ENCODE measurements around the gene TNFRSF19. TPM values are rescaled to one million over a fixed set of nuclear protein-coding genes. Genes with fewer than 3 reads are reported as not detected.

The TNFRSF19 gene
- total RNA-seq, 1 experiment from 2014 or later = 63.4 TPM

- Mint-ChIP-seq H3K27me3 (ENCODE audit: insufficient read depth, unreplicated experiment) (no peaks in the 10 kb centered on the region), H3K4me3 (ENCODE audit: unreplicated experiment) (no peak overlapping the region), H3K36me3 (ENCODE audit: insufficient read depth, unreplicated experiment) (peaks cover 30% of the 10 kb centered on the region), H3K27ac (ENCODE audit: unreplicated experiment) (no peak overlapping the region), H3K4me1 (ENCODE audit: low read depth, unreplicated experiment) (peaks cover 6% of the 10 kb centered on the region), H3K9me3 (ENCODE audit: unreplicated experiment) (no peaks in the 10 kb centered on the region)
- BruUV-seq (replicated peaks) = no TSS peak
- ChIA-PET CTCF (no interaction called here), POLR2A (no interaction called here)
- Histone ChIP-seq H3K27me3 (replicated peaks; ENCODE audit: control insufficient read depth, insufficient read depth, low read length) (no peaks in the 10 kb centered on the region), H3K36me3 (ENCODE audit: control insufficient read depth, insufficient read depth, low read length) (peaks cover under 1% of the 10 kb centered on the region; the same call in 1 of the 2 replicates), H3K4me3 (ENCODE audit: low read depth, low read length) (no peak overlapping the region), H3K9me3 (peaks cover 7% of the 10 kb centered on the region), H3K4me1 (0 out of 2 replicates have a peak, but pooled peaks cover 3% of the 10 kb centered on the region)
- TF ChIP-seq CTCF (IDR thresholded peaks at IDR 0.05; ENCODE audit: insufficient read depth in 1 of 2, low read depth in 1 of 2, low read length in 1 of 2, severe bottlenecking in 1 of 2, unreplicated experiment in 1 of 2) = no peak
- intact Hi-C loops (cut with micrococcal nuclease; ENCODE audit: unreplicated experiment) = no loop called here
- no peak for DNase-seq
Measured at GRCh38 chr13:23679220-23679619, 109.0 kb downstream of the TNFRSF19 start.

GRCh38 chr13:23680845-23681669, 110.8 kb downstream of the TNFRSF19 start:
- no peaks in the 10 kb centered on the region for H3K9me3 Mint-ChIP-seq (ENCODE audit: unreplicated experiment)
- peaks cover 7% of the 10 kb centered on the region for H3K9me3 ChIP-seq
- no peaks in the 10 kb centered on the region for H3K27me3 Mint-ChIP-seq (ENCODE audit: insufficient read depth, unreplicated experiment)
- H3K4me1 Mint-ChIP-seq (ENCODE audit: low read depth, unreplicated experiment) = peaks cover 6% of the 10 kb centered on the region
- intact Hi-C loops (cut with micrococcal nuclease; ENCODE audit: unreplicated experiment) = no loop called here
- no peak for TF ChIP-seq CTCF (IDR thresholded peaks at IDR 0.05; ENCODE audit: insufficient read depth in 1 of 2, low read depth in 1 of 2, low read length in 1 of 2, severe bottlenecking in 1 of 2, unreplicated experiment in 1 of 2)
- no peaks in the 10 kb centered on the region for H3K27me3 ChIP-seq (replicated peaks; ENCODE audit: control insufficient read depth, insufficient read depth, low read length)
- BruUV-seq (replicated peaks) = no TSS peak
- no peaks in the 10 kb centered on the region; the same call in 1 of the 2 replicates for H3K36me3 ChIP-seq (ENCODE audit: control insufficient read depth, insufficient read depth, low read length)
- H3K4me1 ChIP-seq = no peaks in the 10 kb centered on the region; the same call in 1 of the 2 replicates
- H3K4me3 Mint-ChIP-seq (ENCODE audit: unreplicated experiment) = no peak overlapping the region
- H3K4me3 ChIP-seq (ENCODE audit: low read depth, low read length) = no peak overlapping the region
- ChIA-PET CTCF (no interaction called here), POLR2A (no interaction called here)
- no peak for DNase-seq
- peaks cover 15% of the 10 kb centered on the region for H3K36me3 Mint-ChIP-seq (ENCODE audit: insufficient read depth, unreplicated experiment)
- H3K27ac Mint-ChIP-seq (ENCODE audit: unreplicated experiment) = no peak overlapping the region

- no TSS peak for BruUV-seq (replicated peaks)
- Mint-ChIP-seq H3K4me3 (ENCODE audit: unreplicated experiment) (no peak overlapping the region), H3K27ac (ENCODE audit: unreplicated experiment) (no peak overlapping the region), H3K27me3 (ENCODE audit: insufficient read depth, unreplicated experiment) (no peaks in the 10 kb centered on the region), H3K9me3 (ENCODE audit: unreplicated experiment) (no peaks in the 10 kb centered on the region), H3K4me1 (ENCODE audit: low read depth, unreplicated experiment) (peaks cover 6% of the 10 kb centered on the region), H3K36me3 (ENCODE audit: insufficient read depth, unreplicated experiment) (no peaks in the 10 kb centered on the region)
- Histone ChIP-seq H3K4me1 (no peaks in the 10 kb centered on the region; the same call in 1 of the 2 replicates), H3K4me3 (ENCODE audit: low read depth, low read length) (no peak overlapping the region), H3K36me3 (ENCODE audit: control insufficient read depth, insufficient read depth, low read length) (no peaks in the 10 kb centered on the region), H3K27me3 (replicated peaks; ENCODE audit: control insufficient read depth, insufficient read depth, low read length) (no peaks in the 10 kb centered on the region), H3K9me3 (peaks cover 2% of the 10 kb centered on the region)
- intact Hi-C loops (cut with micrococcal nuclease; ENCODE audit: unreplicated experiment) = no loop called here
- ChIA-PET POLR2A (no interaction called here), CTCF (no interaction called here)
- DNase-seq = no peak
- TF ChIP-seq CTCF (IDR thresholded peaks at IDR 0.05; ENCODE audit: insufficient read depth in 1 of 2, low read depth in 1 of 2, low read length in 1 of 2, severe bottlenecking in 1 of 2, unreplicated experiment in 1 of 2) = no peak
Measured at GRCh38 chr13:23683084-23683483, 112.9 kb downstream of the TNFRSF19 start.
